Hematopoietic multipotent progenitor cell treated with erythropoietin and hydrocortisone succinate and interleukin-3 and kit ligand, for 4 days (in vitro differentiated cells): ENCODE data around the gene DNAJC3.
"Not testable (repeated sequence)": the region's sequence is repeated elsewhere in the genome, so short reads cannot be mapped to it uniquely, and the experiment has no call there.

ENCODE experiments used
- DNase-seq: peaks from one replicate; pipeline ENCODE4 v3.0.0-alpha.2; 2015

Gene DNAJC3

DNA sequence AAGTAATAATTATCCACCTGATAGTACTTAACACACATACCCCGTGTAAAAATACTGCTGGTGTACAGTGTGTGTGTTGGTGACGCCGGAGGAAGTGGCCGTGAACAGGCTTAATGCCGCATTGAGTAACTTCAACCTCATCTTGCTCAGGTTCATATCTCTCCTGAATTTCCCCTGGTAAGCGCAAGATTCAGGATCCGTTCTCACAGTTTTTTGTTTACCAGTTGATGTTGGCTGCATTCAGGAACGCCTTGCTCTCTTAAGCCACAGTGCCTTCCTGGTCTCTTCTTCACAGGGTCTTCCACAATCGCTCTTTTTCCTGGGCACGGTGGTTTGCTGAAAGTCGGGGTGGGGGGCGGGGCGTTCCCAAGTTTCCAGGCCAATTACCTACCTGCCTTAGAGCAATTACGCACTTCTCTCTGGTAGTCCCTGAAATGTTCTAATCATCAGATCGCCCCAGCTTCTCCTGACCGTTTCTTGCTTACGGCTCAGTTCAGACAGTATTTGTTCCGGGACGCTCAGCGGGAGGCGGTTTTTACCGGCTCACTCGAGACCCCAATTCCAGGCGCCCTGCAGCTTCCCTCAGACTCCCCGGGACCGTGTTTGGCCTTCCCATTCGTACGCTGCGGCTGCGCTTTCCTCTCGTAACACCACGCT, 706 bp upstream of the DNAJC3 start:
- peak; percentile 68 for DNase-seq

DNA sequence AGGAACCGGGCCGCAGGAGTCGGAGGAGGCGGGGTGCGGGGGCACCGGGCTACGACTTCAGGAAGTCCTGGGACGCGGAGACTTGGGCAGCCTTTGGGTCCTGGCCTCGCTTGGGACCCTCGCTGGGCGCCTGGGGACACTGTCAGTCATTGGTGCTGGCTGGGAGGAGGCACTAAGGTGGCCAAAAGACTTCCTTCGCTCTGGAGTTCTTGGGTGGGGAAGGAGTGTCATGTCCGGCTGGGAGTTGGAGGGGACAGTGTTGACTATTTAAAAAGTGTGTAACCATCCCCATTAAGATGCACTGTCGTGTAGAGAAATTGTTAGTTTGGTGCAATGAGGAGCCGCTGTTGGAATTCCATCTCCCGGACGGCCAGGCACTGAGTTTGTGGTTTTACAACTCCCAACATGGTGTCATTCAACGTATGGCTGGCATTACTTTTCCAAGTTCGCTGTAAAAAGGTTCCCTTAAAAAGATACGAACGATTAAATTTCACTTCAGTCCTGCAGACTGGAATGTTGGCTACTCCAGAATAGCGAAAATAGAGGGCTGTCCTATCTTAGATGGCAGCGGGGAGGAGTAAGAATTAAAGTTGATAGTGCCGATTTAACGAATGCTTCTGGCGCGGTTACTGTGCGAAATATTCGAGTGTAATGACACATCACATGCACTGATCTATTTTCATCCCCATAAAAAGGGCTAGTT, 776 bp downstream of the DNAJC3 start:
- DNase-seq, result peak; percentile 60

DNA sequence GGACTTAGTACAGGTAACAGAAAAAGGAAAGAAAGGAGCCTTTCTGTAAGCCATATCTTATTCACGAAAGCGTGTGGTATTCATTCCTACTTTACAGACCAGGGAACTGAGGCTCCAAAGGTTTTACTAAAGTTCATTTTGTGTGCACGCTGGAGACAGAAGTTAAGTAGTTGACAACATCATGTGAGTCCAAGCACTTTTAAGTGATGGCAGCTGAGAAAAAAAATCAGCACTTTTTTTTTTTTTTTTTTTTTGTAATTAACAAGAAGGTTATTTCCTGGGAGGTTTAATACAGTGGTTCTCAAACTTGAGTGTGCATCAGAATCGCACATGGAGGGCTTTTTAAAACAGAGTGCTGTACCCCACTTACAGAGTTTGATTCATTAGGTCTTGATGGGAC, 2.0 kb downstream of the DNAJC3 start:
- DNase-seq, result no peak

DNA sequence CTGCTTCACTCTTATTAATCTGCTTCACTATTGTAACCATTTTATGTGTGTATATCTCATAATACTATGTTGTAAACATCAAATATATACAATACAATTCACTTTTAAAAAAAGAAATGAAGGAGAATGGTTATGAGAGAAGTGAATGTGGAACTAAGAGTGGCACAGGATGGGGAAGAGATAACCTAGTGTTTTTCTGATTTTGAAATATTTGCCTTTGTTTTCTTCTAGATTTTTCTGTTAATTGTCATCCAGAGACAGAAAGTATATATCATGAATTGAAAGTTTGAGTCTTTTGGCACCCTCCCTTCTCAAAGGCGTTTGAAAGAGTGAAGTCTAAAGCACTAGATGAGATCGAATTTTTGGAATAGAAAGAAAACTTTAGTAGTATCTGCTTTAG, 2.8 kb downstream of the DNAJC3 start:
- no peak for DNase-seq

DNA sequence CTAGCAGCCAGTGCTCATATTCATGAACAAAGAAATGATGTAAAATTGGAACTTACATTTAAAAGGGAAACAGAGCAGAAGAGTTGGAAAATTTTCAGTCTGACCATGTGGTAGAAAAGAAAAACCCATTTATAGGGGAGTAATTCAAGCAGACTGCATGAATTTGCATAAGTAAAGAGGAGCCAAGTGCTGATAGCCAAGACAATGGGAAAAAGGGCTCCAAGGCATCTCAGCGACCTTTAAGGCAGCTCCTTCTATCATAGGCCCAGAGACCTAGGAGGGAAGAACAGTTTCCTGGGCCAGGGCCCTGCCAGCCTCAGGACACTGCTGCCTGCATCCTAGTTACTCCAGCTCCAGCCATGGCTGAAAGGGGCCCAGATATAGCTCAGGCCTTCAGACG, 7.5 kb downstream of the DNAJC3 start:
- no peak for DNase-seq

DNA sequence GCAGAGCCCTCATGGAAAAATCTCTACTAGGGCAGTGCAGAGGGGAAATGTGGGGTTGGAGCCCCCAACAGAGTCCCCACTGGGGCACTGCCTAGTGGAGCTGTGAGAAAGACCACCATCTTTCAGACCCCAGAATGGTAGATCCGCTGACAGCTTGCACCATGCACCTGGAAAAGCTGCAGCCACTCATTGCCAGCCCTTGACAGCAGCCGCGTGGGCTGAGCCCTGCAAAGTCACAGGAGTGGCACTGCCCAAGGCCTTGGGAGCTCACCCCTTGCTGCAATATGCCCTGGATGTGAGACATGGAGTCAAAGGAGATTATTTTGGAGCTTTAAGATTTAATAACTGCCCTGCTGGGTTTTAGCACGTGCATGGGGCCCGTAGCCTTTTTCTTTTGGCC, 8.0 kb downstream of the DNAJC3 start:
- not testable (repeated sequence) for DNase-seq

DNA sequence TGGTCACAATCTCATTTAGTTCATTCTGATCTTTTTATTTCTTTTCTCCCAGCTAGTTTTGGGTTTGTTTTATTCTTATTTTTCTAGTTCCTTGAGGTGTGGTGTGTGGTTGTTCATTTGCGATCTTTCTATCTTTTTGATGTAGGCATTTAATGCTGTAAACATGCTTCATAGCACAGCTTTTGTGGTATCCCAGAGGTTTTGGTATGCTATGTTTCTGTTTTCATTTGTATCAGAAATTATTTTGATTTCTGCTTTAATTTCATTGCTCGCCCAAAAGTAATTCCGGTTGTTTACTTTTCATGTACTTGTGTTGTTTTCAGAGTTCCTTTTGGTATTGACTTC, 12.6 kb downstream of the DNAJC3 start:
- no peak for DNase-seq

DNA sequence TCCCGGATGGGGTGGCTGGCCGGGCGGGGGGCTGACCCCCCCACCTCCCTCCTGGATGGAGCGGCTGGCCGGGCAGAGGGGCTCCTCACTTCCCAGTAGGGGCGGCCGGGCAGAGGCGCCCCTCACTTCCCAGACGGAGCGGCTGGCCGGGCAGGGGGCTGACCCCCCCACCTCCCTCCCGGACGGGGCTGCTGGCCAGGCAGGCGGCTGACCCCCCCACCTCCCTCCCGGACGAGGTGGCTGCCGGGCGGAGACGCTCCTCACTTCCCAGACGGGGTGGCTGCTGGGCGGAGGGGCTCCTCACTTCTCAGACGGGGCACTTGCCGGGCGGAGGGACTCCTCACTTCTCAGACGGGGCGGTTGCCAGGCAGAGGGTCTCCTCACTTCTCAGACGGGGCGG, 14.0 kb downstream of the DNAJC3 start:
- not testable (repeated sequence) for DNase-seq

DNA sequence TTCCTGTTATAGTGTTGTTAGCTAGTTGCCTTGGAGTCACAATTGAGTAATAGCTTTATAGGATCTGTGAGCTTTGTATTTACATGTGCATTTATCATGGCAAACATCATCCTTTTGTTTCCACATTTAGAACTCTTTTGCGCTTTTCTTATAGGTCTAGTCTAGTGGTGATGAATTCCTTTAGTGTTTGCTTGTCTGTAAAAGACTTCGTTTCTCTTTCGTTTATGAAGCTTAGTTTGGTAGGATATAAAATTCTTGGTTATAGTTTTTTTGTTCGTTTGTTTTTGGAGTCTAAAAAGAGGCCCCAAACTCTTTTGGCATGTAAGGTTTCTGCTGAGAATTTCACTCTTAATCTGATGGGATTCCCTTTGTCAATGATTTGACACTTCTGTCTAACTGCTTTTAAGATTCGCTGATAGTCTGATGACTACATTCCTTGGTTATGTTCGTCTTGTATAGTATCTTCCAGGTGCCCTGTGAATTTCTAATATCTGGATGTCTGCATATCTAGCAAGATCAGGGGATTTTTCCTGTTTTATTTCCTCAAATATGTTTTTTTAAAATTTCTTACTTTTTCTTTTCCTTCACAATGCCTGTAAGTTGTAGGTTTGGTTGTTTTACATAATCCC, 20.2 kb downstream of the DNAJC3 start:
- no peak for DNase-seq

DNA sequence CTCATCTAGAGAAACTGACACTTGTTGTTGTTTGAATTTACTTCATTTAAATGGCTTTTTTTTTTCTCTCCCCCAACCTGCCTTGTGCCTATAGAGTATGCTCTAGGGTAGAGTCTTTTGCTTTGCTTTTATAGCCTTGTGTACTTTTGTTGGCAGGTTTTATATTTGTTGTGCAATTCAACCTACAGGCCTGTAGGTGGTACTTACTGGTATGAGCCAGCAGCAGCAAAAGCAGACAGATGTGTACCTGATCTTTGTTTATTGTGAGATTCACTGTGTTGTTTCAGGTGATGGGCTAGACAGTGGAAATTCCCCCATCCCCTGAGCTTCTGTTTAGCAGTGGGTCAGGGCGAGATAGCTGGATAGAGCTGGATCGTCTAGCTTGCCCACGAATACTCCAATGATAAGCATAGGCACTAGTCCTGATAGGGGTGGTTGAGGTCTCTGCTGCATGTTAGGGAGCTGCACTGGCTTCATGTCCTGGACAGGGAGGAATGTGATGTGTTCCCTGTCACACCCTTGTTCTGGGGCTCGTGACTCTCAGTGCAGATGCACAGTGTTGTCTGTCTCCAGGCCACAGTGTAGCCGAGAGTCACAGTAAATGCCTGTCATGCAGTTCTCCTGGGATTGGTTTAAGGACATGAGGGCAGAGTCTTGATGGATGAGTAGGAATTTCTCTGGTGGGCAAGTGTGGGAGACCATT, 21.3 kb downstream of the DNAJC3 start:
- DNase-seq, result peak; percentile 53

DNA sequence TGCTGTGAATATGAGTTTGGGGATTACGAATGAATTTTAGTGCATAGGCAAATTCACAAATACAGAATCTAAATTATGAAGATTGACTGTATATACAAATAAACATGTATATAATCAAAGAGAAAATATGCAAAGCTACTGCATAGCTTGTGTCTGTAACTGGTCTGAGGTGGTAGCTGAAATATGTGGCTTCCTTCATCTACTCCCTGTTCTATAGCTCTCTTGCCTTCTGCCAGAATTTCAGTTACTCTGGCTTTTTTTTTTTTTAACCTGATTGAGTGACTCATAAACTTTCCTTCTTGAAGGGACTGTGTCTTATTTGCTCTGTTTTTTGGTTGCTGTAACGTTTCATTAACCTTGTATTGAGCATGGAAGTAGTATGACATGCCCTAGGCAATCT, 26.6 kb downstream of the DNAJC3 start:
- DNase-seq, result no peak

DNA sequence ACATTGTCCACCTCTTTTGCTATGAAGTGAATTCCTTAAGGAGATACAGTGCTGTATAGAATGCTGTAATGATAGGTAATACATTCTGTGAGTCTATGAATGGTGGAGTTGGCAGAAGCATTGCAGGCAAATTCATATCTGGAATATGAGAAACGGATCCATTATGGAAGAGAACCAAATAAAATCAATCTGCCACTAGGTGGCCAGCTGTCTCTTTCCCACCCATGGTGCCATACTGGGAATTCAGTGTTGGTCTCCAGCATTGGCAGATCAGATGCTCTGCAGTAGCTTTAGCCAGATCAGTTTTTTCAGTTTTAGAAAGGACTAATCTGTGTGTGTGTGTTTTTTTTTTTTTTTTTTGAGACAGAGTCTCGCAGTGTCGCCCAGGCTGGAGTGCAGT, 27.6 kb downstream of the DNAJC3 start:
- DNase-seq, result no peak

DNA sequence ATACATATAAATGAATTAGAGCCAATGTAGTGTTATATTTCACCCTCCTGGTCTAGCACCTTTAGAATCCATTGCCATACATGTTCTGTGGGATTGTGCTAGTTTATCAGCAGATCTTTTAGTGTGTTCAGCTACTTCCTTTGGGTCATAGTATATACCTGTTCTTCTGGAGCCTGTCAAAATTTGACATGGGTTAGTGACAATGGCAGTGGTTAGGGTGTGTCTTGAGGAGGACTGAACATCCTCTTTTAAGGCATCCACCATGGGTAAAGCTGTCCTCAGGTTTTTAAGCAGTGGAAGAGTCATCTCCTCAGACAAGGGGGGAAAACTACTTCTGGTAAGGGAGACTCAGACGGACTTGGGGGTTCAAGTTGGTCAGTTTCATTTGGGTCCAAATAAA, 29.4 kb downstream of the DNAJC3 start:
- no peak for DNase-seq

DNA sequence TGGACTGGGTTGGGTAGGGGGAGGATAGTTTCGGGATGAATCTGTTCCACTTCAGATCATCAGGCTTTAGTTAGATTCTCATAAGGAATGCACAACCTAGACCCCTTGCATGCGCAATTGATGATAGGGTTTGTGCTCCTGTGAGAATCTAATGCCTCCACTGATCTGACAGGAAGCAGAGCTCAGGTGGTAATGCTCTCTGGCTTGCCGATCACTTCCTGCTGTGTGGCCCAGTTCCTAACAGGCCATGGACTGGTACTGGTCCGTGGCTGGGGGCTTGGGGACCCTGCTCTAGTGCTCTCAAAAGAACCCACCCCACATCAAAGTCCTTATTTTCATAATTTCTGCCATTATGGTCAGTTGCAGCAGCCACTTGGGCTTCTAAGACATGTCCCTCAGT, 30.1 kb downstream of the DNAJC3 start:
- no peak for DNase-seq

DNA sequence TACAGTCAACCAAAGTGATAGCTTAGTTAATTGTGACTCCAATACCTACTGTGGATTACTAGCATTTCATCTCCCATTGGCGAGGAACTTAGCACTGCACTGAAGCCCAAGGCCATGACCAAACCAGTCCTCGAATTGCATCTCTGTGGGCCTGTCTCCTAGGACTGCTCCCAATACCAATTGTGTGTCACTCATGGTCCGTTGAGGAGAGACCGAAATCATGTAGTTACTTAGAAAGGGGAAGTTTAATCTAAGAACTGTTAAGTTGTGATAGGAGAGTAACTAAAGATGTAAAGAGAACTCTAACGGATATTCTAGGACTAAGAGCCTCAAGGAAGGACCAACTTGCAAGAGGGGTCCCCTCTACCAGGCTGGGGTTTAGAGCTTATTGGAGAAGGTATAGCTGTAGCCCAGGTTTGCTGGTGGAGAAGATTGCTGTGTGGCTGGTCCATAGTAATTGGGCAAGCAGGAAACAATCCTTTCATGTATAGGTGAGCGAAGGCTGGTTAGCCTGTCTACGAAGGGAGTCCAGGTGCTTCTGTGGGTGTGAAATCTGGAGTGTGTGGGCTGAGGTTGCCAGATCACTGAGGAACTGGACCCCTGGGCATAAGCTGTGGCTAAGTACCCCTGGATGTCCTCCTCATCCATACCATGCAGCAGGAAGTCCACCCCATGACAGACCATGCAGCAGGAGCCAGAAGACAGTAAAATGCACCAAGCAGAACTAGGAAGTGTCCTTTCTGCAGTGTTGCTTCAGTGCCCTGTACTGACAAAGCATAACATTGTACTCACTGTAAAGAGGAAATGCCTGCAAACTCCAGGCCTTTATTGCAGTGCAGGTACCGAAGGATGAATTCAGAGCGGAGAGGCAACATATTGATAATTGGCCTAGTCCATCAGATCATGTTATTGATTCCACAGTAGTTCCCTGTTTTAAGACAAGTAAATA, 30.8 kb downstream of the DNAJC3 start:
- DNase-seq, result peak; percentile 81

DNA sequence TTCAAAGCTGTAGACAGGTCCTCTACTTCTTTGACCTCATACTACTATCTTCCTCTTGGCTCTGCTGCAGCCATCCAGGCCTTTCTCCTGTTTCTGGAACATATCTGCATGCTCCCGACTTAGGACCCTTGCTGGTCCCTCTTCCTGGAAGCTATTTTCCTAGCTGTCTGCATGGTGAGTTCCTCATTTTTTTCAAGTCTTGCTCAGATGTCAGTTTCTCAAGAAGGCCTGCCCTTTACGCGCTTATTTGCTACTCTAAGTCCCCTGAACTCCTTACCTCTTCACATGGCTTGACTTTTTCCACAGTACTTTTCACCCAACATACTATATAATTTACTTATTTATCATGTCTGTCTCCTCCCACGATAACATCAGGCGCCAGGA, 31.4 kb downstream of the DNAJC3 start:
- no peak for DNase-seq

DNA sequence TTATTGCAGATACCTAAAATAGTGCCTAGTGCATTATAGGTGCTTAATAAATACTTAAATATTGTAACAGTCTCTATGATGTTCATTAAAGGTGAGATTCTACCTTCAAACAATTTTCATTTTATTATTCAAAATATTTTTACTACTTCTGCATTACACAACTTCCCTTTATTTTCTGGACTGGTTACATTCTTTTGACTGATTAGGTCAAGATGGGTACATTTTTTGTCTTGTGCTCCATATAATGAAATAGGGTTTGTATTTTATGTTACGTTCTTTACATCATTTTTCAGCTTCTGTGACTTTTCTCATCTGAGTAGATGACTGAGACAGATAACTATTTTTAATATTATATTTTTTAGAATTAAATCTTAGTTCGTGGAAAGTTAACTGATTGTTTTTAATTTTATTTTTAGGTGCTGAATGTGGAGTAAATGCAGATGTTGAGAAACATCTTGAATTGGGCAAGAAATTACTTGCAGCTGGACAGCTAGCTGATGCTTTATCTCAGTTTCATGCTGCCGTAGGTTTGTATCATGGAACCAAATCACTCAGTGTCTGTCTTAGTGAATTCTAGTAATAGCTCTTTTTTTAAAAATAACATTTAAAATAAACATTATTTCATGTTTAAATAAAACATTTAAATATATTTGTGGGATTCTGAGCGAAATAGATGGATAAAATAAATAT, 32.0 kb downstream of the DNAJC3 start:
- DNase-seq, result peak; percentile 42

DNA sequence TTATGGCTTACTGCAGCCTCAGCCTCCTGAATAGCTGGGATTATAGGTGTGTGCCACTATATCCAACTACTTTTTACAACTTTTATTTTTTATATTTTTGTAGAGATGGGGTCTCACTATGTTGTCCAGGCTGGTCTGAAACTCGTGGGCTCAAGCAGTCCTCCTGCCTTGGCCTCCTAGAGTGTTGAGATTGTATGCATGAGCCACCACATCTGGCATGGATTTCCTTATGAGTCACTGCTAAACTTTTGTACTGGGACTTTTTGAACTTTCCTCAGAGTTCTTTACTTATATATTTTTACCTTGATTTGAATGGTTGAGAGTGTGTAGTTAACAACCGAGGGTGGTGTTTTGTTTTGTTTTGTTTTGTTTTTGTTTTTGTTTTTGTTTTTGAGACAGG, 33.4 kb downstream of the DNAJC3 start:
- DNase-seq, result no peak

DNA sequence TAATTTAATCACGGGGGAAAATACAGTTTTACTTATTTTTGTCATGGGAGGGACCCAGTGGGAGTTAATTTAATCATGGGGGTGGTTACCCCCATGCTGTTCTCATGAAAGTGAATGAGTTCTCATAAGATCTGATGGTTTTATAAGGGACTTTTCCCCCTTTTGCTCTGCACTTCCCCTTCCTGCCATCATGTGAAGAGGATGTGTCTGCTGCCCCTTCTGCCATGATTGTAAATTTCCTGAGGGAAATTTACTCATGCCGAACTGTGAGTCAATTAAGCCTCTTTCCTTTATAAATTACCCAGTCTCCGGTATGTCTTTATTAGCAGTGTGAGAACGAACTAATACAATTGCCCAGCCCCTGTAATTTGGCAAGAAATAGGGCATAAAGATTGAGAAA, 35.9 kb downstream of the DNAJC3 start:
- not testable (repeated sequence) for DNase-seq

DNA sequence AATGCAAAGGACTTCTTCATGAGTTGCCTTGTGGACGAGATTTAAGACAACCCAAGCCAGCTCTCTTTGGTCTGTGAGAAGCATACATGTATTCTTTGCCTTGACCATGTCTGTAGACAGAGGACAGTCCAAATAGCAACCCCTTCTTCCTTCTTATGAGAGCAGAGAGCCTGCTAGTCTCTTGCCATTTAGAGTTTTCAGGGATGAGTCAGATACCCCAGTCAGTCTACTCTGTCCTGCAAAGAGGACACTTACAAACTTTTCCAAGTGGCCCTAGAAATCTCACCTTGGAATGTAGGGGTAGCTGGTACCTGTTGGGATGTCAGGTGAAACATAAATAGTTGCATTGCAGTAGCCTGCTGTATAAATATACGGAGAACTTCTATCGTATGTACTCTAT, 36.7 kb downstream of the DNAJC3 start:
- no peak for DNase-seq

DNA sequence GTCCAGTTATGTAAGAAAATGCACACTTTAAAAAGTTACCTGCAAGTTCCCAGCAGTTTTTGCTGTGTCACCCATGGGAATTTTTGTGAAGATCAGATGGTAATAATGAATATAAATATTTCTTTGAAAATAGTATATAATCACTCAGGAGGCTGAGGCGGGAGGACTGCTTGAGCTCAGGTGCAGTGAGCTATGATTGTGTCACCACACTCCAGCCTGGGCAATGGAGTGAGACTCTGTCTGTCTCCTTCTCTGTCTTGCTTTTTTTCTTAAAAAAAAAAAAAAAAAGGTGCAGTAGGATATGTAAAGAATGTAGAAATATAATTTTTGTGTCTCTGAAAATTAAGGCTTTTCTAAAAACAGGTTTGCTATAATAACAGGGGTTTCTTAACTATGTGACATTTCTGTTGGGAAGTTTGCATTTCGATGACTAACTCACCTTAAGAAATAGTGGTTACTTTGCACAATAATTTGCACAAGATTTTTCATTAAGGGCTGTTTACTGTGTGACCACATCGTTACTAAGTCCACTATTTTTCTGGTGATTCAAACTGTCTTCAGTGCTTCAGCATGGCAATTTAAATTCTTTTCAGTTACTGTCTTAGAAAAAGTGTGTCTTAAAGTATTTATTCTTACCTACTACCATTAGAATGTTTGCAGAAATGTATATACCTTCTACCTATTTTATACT, 37.3 kb downstream of the DNAJC3 start:
- DNase-seq, result peak; percentile 56

DNA sequence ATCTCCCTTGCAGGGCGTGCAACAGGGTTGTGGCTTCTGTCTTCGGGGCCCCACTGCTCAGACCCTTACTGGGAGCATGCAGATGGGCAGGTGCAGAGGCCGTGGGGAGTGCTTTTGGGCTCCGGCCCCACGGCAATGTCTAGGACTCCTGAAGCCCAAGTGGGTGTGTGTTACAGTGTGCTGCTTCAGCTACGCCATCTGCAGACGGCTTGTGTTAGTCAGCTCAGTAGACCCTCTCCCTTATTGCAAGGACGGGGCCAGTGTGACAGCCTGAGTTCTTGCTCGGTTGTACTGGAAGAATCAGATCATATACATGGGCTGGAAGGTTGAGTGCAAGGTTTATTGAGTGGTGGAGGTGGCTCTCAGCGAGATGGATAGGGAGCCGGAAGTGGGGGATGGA, 39.3 kb downstream of the DNAJC3 start:
- DNase-seq, result no peak
